Measurements from ENCODE around the gene GALNT4.
A peak's percentile ranks its signal among the peaks of the same experiment; 100 is the strongest.

The GALNT4 gene
- total RNA-seq: 1.2 to 2.1 reads per million in 2 experiments

DNA sequence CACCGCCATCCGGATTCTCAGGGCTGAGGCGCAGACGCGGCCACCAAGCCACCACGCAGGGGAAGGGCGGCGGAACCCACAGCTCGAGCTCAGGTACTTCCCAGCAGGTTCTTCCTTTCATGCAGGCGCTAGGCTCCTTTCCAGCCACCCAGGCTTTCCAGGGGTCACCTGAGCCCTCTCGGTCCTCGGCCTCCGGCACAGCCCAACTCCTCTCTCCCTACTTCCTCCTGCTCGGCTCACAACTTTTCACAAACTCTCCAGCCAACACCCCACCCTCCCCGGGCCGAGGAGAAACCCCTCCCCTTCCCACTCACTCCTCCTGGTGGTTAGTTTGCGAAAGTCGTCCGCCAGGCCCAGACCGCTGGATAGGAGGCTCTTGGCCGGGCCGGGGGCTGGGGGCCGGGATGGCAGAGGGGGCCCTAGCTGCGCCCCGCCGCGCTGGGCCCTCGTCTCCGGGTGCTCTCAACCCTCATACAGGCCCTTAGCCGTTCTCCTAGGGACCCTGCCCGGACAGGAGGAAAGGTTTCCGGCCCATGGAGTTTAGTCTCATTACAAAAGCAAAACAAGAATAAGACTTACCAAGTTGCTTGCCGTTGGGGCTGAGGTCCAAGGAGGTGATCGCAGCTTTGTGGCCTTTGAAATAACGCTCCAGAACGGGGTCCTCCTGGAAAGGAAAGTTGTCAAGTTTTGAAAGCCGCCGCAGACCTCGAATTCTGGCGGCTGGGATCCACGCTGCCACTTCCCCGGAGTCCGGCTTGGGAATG lies at the start of gene GALNT4:
Gene GALNT4, minus strand, starts transcription at position 256 of the 764 bp plus-strand sequence. Its CDS starts 247 bp downstream, at position 9.
- peak; percentile 61 for DNase-seq (ENCODE audit: low read depth)

DNA sequence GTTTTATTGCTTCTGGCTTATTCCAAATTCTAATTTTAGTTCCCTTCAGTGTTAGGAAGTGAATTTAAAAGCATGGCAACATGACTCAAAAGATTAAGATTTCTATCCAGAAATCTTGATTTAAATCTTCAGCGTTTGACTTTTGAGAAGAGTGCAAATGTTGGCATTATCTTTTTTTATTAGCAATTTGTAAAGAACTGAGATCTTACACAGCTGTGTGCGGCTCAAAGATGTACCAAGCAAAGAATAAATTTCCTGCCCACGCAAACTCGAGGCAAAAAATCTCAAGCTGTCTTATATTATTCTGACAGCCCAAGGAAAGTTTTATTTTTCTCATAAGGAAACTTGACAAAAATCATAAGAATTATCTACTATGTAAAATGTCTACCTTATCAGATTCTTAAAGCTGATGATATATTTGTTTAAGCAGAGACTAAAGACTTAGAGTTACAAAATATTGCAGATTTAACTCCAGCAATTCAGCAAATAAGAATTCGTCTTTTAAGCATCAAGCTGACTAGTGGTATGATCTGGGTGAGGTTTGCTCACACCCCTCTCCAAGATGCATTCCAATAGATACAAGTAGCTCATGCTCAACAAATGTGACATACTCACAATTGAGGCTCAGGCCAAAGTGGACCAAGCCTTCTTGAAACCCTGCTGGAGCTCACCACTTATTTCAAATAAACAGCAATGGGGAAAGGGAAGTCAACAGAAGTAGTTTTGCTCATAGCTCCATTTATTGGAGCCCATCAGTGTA lies 48.6 kb upstream of the GALNT4 start:
- DNase-seq (ENCODE audit: low read depth): no peak

DNA sequence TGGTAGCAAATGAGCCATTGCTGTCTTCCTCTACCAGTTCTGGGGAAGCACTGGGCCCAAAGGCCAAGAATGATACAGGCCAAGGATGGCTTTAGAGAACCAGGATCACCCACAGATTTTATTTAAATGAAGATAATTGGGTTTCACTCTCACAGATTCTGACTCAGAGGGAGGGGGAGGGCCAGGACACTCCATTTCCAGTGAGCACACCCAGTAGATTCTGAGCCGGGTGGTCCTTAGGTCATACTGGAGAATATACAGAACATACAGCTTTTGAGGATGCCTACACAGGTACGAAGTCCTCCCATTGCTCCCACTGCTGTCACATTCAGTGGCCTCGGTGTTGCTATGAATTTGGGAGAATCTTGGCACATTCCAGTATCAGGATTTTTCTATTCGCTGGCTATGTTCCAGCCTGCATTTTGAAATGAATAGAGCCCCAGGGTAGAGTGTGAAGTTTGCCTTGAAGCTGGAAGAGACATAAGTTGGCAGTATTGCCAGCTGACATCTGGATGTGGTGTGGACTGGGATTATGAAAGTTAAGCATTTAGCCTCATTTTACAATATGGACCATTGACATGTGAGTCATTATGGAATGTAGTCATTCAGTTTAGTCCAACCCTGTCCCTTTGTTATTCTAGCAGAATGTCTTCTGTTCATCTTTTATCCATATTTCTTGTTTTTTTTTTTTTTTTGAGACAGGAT lies 47.0 kb upstream of the GALNT4 start:
- DNase-seq (ENCODE audit: low read depth): no peak

DNA sequence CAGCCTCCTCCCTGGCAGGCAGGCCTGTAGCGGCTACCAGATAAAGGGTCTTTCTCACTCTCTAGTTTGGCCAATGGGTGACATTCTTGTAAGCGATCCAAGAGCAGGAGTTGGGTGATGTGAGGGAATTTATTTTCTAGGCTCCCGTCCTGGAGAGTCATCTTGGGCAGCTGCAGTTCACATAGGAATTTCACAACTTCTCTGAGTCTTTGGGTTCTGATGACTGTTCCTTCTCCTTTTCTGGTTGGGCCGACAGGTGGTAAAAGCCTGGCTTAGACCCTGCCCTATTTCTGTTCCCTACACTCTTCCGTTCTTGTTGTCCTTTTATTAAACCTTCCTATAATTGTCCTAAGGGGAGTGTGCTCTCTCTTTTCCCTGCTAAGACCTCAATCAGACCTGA lies 43.9 kb upstream of the GALNT4 start:
- no peak for DNase-seq (ENCODE audit: low read depth)

DNA sequence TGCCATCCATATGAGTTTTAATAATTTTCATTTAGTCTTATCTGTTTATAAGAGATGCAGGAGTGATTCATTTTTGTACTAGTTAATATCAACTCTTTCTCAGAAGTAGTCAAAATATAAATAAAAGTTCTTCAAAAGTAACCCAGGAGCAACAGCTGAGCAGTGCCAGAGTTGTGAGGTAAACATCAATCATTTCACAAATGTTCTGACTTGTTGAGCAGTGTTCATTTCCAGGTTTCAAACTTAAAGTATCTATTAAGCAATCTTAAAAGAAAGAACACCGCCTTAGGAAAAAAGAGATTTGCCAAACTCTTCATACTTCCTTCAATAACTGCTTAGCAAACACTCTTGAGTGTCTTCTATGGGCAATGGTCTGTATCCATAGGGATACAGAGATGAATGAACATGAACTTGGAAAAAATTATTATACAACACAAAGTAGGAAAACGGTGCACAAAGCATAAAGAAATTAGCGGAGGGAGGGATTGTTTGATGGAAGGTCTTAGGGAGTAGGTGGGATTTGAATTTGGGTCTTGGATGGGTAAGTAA lies 43.2 kb upstream of the GALNT4 start:
- DNase-seq (ENCODE audit: low read depth): no peak

DNA sequence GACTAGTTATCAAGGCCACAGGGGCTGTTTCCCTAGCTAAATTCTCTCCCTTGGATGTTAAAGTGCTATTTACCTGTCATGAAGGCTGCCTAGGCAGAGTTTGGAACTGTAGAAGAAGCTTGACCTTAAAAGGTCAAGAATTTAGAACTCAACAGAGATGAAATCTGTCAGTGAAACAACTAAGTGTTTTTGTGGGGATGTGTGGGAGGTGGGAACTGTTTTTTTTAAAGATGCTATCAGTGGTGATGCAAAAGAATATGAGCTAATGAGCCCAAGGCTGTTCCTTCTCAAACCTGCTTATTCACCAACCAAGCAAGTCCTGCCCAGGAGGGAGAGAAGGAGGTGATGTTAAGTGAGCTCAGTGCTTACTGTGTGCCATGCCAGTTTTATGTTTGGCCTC lies 42.0 kb upstream of the GALNT4 start:
- no peak for DNase-seq (ENCODE audit: low read depth)

DNA sequence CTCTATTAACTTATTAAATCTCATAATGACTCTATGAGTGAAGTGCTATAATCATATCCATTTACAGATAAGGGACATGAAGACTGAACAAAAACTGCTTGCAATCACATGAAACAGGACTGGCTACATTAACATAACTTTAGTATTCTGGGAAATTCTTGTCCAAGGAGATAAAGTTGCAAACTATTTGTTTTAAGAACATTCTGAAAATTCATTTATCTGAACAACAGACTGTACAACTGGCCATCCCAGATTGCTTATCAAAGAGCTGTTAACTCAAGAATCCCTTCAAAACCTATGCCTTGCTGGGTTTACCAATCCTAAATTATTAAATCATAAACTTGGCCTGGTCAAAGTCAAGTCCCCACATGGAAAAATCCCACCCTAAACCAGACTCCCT lies 40.4 kb upstream of the GALNT4 start:
- no peak for DNase-seq (ENCODE audit: low read depth)

DNA sequence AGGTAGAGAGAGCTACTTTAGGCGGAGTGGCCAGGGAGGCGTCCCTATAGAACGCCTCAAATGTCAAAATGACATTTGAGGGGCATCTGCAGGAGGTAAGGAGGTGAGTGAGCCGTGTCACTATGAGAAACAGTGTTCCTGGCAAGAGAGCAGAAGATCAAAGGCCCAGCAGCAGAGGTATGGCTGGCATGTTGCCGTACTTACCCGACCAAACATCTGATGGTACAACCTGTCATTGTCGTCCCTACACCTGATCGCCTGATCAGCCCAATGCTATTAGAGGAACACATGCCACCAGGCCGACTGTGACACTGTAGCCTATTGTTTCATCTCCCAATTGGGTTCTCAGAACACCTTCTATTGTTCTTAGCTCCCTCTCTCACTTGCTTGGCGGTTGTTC lies 35.2 kb upstream of the GALNT4 start:
- no peak for DNase-seq (ENCODE audit: low read depth)

DNA sequence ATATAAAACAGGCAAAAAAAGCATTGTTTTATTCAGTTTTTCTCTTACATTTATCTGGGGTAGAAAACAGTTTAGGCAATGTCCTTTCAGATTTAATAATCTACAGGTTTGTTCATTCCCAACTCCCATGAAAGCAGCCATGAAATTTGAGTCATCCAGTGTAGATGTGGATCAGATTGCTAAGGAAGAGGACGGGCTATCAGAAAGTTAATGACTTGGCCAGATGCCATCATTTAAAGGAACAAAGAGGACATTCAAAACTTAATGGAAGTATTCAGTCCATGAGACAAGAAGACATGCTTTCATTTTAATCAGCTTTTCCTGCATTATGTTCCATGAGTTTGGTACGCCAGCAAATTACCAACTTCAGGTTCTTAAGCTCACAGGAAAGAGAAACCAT lies 32.4 kb upstream of the GALNT4 start:
- DNase-seq (ENCODE audit: low read depth): no peak

DNA sequence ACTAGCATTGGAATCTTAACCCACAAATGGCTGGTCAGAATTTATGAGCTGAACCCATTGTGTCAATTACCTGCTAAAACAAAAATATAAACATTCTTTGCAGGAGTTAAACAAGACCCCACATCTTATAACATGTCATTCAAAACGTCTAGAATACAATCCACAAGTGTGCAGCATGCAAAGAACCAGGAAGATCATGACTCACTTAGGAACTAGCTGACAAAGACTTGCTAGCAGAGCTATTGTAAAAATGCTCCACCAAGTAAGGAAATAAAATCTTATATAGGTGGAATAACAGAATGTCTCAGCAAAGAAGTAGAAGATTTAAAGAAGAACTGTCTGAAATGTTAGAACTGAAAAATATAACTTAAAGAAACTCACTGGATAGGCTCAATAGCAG lies 27.8 kb upstream of the GALNT4 start:
- DNase-seq (ENCODE audit: low read depth): no peak

DNA sequence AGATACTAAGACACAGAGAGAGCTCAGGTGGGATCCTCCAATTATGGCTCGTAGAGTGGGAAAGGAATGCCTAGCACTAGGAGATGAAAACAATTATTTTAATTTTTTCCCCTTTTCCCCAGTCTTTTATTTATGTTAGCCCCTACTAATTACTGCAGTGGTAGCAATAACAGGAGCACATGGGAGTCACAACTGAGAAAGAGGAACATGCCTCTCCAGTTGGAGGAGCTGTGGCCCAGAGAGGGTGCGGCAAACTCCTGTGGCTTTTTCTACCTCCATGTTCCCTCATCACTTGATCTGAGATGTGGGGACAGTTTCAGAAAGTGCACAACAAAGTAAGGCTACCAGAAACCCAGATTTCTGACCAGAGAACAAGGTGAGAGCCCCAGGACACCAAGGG lies 27.2 kb upstream of the GALNT4 start:
- DNase-seq (ENCODE audit: low read depth): no peak

DNA sequence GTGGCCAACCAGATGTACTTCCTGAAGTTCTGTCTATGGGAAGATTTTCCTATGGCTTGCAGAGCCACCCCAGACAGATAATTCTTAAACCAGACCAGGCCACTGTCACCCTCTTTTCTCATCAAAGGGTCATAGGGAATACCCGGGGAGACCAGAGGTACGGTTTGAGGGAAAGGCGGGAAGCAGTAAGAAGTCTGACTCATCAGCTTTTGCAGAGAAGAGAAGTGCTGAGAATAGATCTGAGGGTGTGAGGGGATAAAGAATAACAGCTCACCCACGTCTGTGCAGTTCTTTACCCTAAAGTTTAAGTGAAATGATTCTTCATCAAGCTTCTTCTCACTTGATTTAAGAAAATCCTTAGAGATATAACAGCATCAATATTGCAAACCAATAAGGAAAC lies 22.5 kb upstream of the GALNT4 start:
- no peak for DNase-seq (ENCODE audit: low read depth)

DNA sequence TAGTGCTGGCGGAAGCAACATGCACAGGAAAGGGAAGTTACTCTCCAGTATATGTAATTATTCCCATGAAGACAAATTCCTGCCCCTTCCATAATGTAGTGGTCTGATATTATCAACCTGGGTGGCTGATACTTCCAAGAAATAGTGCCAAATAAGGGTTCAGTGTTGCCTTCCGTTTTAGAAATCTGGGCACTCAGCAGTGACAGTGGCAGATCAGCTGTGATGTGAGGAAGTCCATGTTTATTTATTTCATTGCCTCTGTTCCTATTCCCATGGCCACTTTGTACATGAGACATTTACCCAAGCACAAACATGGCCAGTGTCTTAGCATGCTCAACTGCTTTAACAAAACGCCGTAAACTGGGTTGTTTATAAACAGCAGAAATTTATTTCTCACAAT lies 21.6 kb upstream of the GALNT4 start:
- no peak for DNase-seq (ENCODE audit: low read depth)

DNA sequence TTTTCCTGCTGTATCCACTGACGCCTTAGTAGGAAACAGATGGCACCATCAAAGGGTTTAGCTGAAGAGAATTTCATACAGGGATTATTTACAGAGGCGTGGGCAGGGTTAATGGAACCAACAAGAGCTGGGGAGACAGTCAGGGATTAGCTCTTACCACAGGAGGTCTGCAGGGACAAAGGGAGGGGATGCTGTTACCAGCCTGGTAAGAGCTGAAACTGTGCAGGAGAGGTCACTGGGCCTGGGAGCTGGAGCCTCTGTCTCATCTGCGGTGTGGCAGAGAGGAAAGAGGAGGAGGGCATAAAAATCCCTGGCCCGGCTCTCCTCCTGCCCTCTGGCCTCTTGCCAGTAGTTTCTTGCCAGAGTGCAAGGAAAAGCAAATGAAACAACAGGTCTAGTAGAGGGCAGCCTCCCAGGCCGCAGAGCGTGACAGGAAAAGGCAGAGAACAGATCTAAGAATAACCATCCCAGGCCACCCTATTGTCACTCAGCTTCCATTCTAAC lies 20.1 kb upstream of the GALNT4 start:
- DNase-seq (ENCODE audit: low read depth): no peak

DNA sequence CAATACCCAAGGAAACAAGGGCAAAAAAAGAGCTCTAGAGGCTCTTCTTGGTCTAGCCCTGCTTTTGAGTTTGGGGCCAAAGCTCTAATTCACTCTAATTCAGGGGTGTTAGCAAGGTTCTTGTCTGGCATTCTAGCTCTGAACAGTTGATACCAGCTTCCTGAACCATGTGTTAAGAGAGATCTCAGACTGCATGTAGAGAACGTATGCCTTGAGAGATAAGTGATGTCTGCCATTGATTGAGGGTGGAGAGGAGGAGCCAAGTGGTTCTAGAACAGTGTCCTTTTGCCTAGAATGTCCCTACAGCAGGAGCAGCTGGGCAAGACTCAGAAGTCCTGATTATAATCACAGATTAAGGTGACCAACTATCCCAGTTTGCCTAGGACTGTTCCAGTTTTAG lies 19.4 kb upstream of the GALNT4 start:
- DNase-seq (ENCODE audit: low read depth): no peak

DNA sequence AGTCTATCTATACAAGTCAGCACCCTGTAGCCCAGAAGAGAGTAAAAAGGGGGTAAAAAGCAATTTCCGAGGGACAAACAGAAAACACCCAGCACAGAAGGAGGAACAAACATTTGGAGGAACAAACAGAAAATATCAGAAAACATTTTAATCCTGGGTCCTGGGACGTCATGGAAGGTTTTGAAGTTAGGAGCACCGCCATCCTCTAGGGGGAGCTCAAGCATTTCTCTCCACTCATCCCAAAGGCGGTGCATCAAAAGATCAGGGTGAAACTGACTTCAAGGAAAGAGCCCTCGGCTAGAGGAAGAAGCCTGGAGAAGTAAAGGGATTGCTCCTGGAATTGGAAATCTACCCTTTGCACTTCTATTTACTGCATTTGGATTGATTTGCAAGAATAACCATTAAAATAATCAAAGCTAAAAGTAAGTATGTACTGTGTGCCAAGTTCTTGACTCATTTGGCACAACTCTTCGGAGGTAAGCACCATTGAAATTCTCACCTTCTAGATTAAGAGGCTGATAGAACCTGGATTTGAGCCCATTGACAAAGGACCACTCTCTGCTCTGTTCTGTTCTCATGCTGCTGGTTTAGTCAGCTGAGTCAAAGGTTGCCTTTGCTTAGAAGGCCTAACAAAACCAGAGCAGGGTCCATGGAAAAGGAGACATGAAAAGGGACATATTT lies 18.5 kb upstream of the GALNT4 start:
- peak; percentile 40 for DNase-seq (ENCODE audit: low read depth)

DNA sequence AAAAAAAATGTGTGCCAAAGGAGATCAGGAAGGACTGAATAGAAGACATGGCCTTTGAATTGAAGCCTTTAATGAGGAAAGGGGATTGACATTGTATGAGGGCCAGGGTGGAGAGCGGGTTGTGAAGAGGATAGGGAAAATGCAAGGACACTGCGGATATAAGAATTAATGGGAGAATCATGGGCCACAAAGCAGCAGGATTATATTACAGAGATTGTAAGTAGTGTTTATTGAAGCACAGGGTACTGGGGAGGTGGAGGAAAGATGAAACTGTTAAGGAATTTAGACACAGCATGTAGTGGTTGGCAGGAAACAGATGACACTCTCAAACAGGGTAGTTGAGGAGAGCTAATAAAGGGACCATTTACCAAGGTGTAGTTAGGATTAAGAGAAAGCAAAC lies 17.6 kb upstream of the GALNT4 start:
- no peak for DNase-seq (ENCODE audit: low read depth)

DNA sequence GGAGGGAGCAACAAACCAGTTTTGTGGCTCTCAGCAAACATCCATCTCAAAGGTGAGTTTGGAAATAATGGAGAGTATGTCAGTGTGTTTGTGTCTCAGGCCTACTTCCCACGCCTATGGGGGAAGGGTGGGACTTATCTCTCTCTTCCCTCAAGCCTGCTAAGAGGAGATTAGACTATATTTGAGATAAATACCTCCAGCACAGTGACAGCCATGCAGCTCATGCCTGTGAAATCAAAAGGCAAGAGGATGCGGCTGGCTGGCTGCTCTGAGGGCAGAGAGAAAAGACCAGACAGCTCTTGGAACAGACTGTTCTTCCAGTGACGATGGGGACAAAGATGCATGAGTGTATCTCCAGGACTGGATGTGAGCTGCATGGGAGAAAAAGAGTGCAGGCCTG lies 16.0 kb upstream of the GALNT4 start:
- no peak for DNase-seq (ENCODE audit: low read depth)

DNA sequence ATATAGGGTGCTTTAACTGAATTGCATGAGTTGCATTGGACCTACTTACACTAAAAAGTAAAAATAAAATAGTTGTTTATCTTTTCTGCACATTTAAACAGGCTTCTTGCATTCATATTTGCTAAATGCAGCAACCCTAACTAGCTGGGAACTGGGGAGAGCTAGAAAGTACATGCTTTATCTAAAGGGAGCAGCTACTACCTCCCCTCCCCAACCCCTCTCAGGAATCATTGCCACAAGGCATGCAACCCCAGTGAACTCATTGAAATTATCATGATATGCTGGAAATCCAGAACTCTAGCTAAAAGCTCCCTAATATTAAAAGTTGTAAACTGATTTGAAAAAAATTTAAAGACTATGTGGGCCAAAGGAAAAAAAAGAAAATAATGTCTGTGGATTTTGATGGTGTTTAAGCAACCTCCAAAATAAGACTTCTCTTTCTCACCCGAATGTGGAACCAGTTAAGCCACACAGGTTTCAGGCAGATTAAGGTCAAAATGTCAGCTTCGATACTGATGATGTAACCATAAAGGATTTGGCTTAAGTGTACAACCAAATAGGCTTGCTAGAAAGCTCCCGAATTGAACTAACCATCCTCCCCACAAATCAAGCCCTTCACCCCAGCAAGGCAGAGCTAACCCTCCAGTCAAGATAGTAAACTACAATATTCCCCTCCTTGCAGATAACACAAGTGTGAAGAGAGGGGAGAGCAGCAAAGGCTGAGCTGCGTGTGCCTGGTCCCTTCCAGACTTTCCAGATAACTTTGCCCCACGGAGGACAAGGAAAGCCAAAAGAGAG lies 15.0 kb upstream of the GALNT4 start:
- DNase-seq (ENCODE audit: low read depth): no peak

DNA sequence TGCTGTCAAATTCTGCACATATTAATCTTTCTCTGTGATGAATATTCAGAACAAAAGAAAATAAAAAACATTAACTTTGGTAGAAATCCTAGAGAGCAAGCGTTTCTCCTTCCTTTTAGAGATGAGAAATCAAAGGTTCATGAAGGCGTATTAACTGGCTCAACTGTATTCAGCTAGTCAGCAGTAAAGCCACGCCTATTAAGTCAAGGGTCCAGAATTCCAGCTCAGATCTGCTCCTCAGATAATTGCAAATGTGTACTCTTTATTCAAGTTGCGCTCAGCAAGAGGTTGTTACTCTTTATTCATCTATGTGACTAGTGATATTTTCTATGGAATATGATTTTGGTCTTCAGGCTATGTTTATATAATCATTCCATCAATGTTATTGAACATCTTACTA lies 14.3 kb upstream of the GALNT4 start:
- no peak for DNase-seq (ENCODE audit: low read depth)

DNA sequence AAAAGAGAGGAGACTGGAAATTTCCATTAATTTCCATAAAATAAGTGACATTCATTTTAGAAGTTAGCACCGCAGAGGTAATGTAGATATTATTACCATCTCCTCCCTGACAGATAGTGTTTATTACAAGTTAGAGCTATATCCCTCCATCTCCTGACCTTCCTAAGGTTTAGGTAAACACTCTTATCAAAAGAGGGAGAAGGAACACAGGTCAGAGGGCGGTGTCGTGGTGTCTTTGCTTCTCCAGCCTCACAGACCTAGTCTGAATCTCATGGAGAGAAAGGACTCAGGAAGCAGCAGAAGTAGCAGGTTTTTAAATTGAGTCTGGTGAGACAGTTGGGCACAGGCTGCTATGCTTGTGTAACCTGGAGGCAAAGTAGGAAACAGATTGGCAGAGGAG lies 12.8 kb upstream of the GALNT4 start:
- DNase-seq (ENCODE audit: low read depth): no peak
